Keratinocyte (primary cell): ENCODE measurements around the gene PTGDR. TPM values are rescaled to one million over a fixed set of nuclear protein-coding genes. Genes with fewer than 3 reads are reported as not detected.

Experiments used
- DNase-seq: peaks from one replicate; pipeline ENCODE4 v3.0.0-alpha.2; 2011; ENCODE audit warnings: low read depth, missing footprints, low spot score
- FAIRE-seq: peaks from 2 replicates; lab custom pipeline; 2011; peaks lifted over from hg19 to GRCh38; lab: Jason Lieb, UNC
- H2AFZ ChIP-seq: 2 replicates; pipeline ENCODE4 v1.6.0; 2012; ENCODE audit warnings: low read length, control low read depth, inconsistent platforms; ENCODE audit not compliant: control insufficient read depth
- H3K27ac ChIP-seq: 2 replicates; pipeline ENCODE4 v1.5.1; 2011; ENCODE audit warnings: low read length; ENCODE audit not compliant: control insufficient read depth, insufficient read depth
- H3K27me3 ChIP-seq: 3 replicates; pipeline ENCODE4 v1.6.0; 2011; ENCODE audit warnings: low read length; ENCODE audit not compliant: control insufficient read depth, insufficient read depth; ENCODE audit errors: extremely low read depth
- H3K36me3 ChIP-seq, 2 experiments: 2 replicates in 1 of 2; 3 replicates in 1 of 2; pipeline ENCODE4 v1.5.1; 2011; ENCODE audit warnings: low read length in 2 of 2, mild to moderate bottlenecking in 1 of 2; ENCODE audit not compliant: control insufficient read depth in 2 of 2, insufficient read depth in 2 of 2; ENCODE audit errors: extremely low read depth in 1 of 2
- H3K4me1 ChIP-seq: 3 replicates; pipeline ENCODE4 v1.5.1; 2011; ENCODE audit warnings: low read length; ENCODE audit not compliant: control insufficient read depth, insufficient read depth; ENCODE audit errors: extremely low read depth
- H3K4me2 ChIP-seq: 3 replicates; pipeline ENCODE4 v1.6.0; 2011; ENCODE audit warnings: low read depth, low read length; ENCODE audit not compliant: control insufficient read depth, insufficient read depth; ENCODE audit errors: extremely low read depth
- H3K4me3 ChIP-seq, 3 experiments: fragments of 200-600 bp in 1 of 3; sonication (generic) in 1 of 3; 2 replicates in 2 of 3; 3 replicates in 1 of 3; pipeline ENCODE4 v1.5.1; 2011 to 2016; ENCODE audit warnings: low read length in 3 of 3, mild to moderate bottlenecking in 3 of 3, control low read depth in 2 of 3, inconsistent platforms in 1 of 3, low read depth in 1 of 3, mixed read lengths in 1 of 3, mixed run types in 1 of 3, moderate library complexity in 1 of 3; ENCODE audit not compliant: control insufficient read depth in 2 of 3, insufficient read depth in 2 of 3; ENCODE audit errors: extremely low read depth in 1 of 3
- H3K79me2 ChIP-seq: 2 replicates; pipeline ENCODE4 v1.6.0; 2012; ENCODE audit warnings: low read length; ENCODE audit not compliant: control insufficient read depth, insufficient read depth
- H3K9ac ChIP-seq: 3 replicates; pipeline ENCODE4 v1.6.0; 2011; ENCODE audit warnings: low read length; ENCODE audit not compliant: control insufficient read depth, insufficient read depth; ENCODE audit errors: extremely low read depth
- H3K9me1 ChIP-seq: 3 replicates; pipeline ENCODE4 v1.6.0; 2011; ENCODE audit warnings: low read length; ENCODE audit not compliant: control insufficient read depth, insufficient read depth; ENCODE audit errors: extremely low read depth
- H3K9me3 ChIP-seq: 2 replicates; pipeline ENCODE4 v1.5.1; 2012; ENCODE audit warnings: low read depth, low read length; ENCODE audit not compliant: control insufficient read depth
- H4K20me1 ChIP-seq: 3 replicates; pipeline ENCODE4 v1.6.0; 2011; ENCODE audit warnings: low read length; ENCODE audit not compliant: control insufficient read depth, insufficient read depth; ENCODE audit errors: extremely low read depth
- EZH2 ChIP-seq: IDR thresholded peaks from one replicate; pipeline ENCODE4 v1.6.1; 2012; ENCODE audit warnings: inconsistent platforms, mild to moderate bottlenecking, low read length, moderate library complexity
- dilution Hi-C: fragments of 300-500 bp; cut with MboI; formaldehyde crosslinking; loops from one replicate; pipeline ENCODE4 v1.7.0; 2020; ENCODE audit warnings: low sequenced_read_pairs; ENCODE audit not compliant: extremely low pct_ligation_motif_present
- polyA plus RNA-seq, 5 experiments: library from polyadenylated mRNA; depleted of rRNA in 3 of 5; stranded (reverse) in 3 of 5; stranded (forward) in 1 of 5; unstranded in 1 of 5; fragments of >200 nt; gene quantifications; 1 replicate in 1 of 5; 2 replicates in 3 of 5; 3 replicates in 1 of 5; pipeline versions ENCODE4 v1.2.1 to v1.2.3, GENCODE V29; 2011 to 2012; ENCODE audit warnings: missing spikeins in 2 of 5, low read depth in 1 of 5, low replicate concordance in 1 of 5
- TF ChIP-seq, protein P1 (sequence below), 3 experiments: IDR thresholded peaks in 1 of 3; conservative IDR thresholded peaks in 1 of 3; optimal IDR thresholded peaks in 1 of 3; 2 replicates in 2 of 3; 3 replicates in 1 of 3; pipeline versions ENCODE3 to v1.5.1; 2011; ENCODE audit warnings: low read length in 3 of 3, mild to moderate bottlenecking in 3 of 3, moderate library complexity in 2 of 3, control low read depth in 1 of 3, inconsistent platforms in 1 of 3; ENCODE audit not compliant: insufficient read depth in 2 of 3; ENCODE audit errors: extremely low read depth in 1 of 3

The PTGDR gene
- polyA plus RNA-seq, 1 donor (not counting 4 experiments of a cell fraction or from before 2014, with no cell fraction given): not detected

DNA sequence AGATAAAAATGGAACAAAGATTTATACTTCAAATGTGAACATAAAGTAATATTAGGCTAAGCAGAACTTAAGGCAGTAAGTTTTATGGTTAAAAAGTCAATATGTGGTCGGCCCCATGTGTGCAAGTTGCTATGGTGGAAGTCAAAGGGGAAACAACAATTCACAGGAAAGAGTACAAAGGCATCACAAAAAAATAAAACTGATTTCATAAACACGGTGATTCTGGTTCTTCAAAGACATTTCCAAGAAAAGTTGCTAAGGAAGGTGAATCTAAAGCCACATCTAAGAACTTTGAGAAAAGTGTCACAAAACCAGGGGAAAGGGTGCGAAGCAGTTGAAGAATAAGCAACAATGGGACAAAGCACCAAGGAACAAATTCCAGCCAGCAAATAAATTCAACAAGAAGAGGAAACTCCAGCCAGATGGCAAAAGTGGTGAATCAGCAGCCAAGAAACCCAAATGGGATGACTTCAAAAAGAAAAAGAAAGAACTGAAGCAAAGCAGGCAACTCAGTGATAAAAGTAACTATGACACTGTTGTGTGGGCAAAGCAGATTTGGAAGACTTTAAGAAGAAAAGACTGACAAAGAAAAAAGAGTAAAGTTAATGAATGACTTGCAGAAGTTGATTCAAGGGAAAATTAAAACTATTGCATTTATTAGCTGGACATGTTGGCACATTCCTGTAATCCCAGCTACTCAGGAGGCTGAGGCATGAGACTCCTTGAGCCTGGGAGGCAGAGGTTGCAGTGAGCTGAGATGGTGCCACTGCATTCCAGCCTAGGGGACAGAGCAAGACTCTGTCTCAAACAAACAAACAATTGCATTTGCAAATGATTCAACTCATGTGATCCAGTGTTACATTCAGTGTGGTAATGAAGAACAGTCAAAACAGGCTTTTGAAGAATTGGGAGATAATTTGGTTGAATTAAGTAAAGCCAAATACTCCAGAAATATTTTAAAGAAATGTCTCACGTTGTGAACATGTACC lies 19.5 kb downstream of the PTGDR start:
- no peak for TF ChIP-seq EZH2
- TF ChIP-seq, protein P1, sequence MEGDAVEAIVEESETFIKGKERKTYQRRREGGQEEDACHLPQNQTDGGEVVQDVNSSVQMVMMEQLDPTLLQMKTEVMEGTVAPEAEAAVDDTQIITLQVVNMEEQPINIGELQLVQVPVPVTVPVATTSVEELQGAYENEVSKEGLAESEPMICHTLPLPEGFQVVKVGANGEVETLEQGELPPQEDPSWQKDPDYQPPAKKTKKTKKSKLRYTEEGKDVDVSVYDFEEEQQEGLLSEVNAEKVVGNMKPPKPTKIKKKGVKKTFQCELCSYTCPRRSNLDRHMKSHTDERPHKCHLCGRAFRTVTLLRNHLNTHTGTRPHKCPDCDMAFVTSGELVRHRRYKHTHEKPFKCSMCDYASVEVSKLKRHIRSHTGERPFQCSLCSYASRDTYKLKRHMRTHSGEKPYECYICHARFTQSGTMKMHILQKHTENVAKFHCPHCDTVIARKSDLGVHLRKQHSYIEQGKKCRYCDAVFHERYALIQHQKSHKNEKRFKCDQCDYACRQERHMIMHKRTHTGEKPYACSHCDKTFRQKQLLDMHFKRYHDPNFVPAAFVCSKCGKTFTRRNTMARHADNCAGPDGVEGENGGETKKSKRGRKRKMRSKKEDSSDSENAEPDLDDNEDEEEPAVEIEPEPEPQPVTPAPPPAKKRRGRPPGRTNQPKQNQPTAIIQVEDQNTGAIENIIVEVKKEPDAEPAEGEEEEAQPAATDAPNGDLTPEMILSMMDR (optimal IDR thresholded peaks at IDR 0.05 in 1 of 3, IDR thresholded peaks at IDR 0.05 in 1 of 3, conservative IDR thresholded peaks at IDR 0.05 in 1 of 3; ENCODE audit: extremely low read depth in 1 of 3, insufficient read depth in 2 of 3, low read length in 3 of 3): no peak
- no peaks in the 10 kb centered on the region for H3K4me1 ChIP-seq
- DNase-seq (no peak), FAIRE-seq (no peak)
- no peaks in the 10 kb centered on the region for H3K36me3 ChIP-seq
- no peaks in the 10 kb centered on the region for H3K9me1 ChIP-seq
- no peaks in the 10 kb centered on the region for H4K20me1 ChIP-seq
- peaks cover 8% of the 10 kb centered on the region for H3K27me3 ChIP-seq
- H3K4me3 ChIP-seq: no peak overlapping the region
- H2AFZ ChIP-seq: no peak overlapping the region
- no peaks in the 10 kb centered on the region for H3K79me2 ChIP-seq
- dilution Hi-C loops: no loop called here
- no peak overlapping the region for H3K27ac ChIP-seq
- no peak overlapping the region for H3K9ac ChIP-seq
- H3K9me3 ChIP-seq: no peaks in the 10 kb centered on the region
- H3K4me2 ChIP-seq: no peak overlapping the region

DNA sequence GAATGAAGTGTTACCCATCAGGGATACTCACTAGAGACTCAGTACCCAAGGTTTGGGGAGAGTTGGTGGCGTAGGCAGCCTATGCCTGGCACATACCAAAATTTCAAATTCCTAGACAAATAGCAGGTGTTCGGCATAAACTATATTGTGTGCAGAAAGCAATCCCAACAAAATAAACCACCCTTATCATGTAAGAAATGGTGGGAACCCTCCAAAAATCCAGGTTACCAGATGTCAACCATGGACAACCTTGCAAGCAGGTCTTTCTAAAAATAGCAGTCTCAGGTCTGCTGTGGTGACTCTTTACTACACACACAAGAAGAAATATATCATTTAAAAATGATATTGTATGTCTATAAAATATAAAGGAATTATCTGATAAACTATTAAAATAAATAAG lies 28.9 kb downstream of the PTGDR start:
- dilution Hi-C loops: no loop called here
- no peak overlapping the region for H3K9ac ChIP-seq
- H3K4me2 ChIP-seq: no peak overlapping the region
- DNase-seq: no peak
- no peak for FAIRE-seq
- no peak for TF ChIP-seq EZH2
- TF ChIP-seq, protein P1 (optimal IDR thresholded peaks at IDR 0.05 in 1 of 3, IDR thresholded peaks at IDR 0.05 in 1 of 3, conservative IDR thresholded peaks at IDR 0.05 in 1 of 3; ENCODE audit: extremely low read depth in 1 of 3, insufficient read depth in 2 of 3, low read length in 3 of 3): no peak
- H3K36me3 ChIP-seq: no peaks in the 10 kb centered on the region
- H3K27me3 ChIP-seq: no peaks in the 10 kb centered on the region
- H4K20me1 ChIP-seq: no peaks in the 10 kb centered on the region
- H3K27ac ChIP-seq: no peak overlapping the region
- H3K79me2 ChIP-seq: no peaks in the 10 kb centered on the region
- H3K9me1 ChIP-seq: no peaks in the 10 kb centered on the region
- H3K9me3 ChIP-seq: no peaks in the 10 kb centered on the region
- H3K4me1 ChIP-seq: no peaks in the 10 kb centered on the region
- H3K4me3 ChIP-seq: no peak overlapping the region
- no peak overlapping the region for H2AFZ ChIP-seq
